ENCODE results near the gene RASIP1.

Gene RASIP1

DNA sequence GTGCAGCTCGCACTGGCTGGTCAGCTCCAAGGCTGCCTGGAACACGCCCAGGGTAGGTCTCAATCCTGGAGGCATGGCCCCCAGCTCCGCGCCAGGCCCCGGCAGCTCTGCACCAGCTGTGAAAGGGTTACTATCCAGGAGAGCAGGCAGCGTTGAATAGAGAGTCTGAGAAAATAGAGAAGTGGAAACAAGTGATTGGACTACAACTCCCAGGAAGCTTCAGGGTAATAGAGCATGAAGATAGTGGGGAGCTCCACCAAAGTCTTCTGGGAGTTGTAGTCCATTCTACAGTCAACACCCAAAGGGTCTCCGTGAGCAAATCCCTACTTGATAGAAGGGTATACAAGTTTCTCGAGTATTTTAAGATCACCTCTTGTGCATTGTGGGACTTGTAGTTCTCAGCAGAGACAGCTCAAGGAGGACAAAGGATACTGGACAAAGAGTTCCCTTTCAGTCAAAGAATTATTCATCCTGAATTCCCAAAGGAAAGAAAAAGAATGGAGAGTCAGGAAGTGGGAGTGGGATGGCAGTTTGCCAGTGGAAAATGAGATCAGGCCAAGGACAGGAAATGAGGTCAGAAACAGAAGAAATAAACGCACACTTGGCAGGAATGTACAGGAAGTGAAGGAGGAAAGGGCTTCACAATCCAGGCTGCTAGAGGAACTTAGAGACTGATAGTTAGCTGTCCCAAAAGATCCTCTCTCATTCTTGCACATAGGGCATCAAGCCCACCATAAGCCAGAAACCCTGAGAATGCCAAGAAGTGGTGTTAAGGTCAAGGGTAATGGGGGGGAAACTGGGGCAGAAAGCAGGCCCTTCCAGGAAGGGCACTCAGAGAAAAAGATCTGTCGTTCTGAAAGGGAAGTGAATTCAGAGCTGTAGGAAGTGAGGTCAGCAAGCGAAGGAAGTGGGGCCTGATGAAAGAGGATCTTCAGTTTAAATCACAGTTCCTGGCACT, 15.3 kb downstream of the RASIP1 start (continued):
- no peak for TF ChIP-seq ZNF292 (tag by site-specific recombination; IDR thresholded peaks at IDR 0.05; ENCODE audit: borderline replicate concordance, low read depth)
- TF ChIP-seq ZBTB49 (tag by site-specific recombination; IDR thresholded peaks at IDR 0.05; ENCODE audit: low read depth), result no peak
- TF ChIP-seq SP7 (tag by site-specific recombination; IDR thresholded peaks at IDR 0.05), result peak; percentile 77
- no peak; the same call in none of the 2 replicates for TF ChIP-seq SP3 (tag by site-specific recombination; IDR thresholded peaks at IDR 0.05)
- no peak for TF ChIP-seq ZNF623 (tag by site-specific recombination; IDR thresholded peaks at IDR 0.05)
- no peak for TF ChIP-seq ZNF2 (tag by site-specific recombination; IDR thresholded peaks at IDR 0.05)
- no peak for TF ChIP-seq ZNF549 (tag by site-specific recombination; IDR thresholded peaks at IDR 0.05)
- no peak for TF ChIP-seq YY1 (tag by site-specific recombination; IDR thresholded peaks at IDR 0.05)
- TF ChIP-seq ZNF24 (tag by site-specific recombination; IDR thresholded peaks at IDR 0.05), result 0 out of 2 replicates have a peak, but pooled peaks have one; percentile 18
- TF ChIP-seq, protein P1, sequence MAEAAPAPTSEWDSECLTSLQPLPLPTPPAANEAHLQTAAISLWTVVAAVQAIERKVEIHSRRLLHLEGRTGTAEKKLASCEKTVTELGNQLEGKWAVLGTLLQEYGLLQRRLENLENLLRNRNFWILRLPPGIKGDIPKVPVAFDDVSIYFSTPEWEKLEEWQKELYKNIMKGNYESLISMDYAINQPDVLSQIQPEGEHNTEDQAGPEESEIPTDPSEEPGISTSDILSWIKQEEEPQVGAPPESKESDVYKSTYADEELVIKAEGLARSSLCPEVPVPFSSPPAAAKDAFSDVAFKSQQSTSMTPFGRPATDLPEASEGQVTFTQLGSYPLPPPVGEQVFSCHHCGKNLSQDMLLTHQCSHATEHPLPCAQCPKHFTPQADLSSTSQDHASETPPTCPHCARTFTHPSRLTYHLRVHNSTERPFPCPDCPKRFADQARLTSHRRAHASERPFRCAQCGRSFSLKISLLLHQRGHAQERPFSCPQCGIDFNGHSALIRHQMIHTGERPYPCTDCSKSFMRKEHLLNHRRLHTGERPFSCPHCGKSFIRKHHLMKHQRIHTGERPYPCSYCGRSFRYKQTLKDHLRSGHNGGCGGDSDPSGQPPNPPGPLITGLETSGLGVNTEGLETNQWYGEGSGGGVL (tag by site-specific recombination; IDR thresholded peaks at IDR 0.05), result peak; percentile 18; the same call in 1 of the 2 replicates
- peak; percentile 86 for TF ChIP-seq ZBTB11 (tag by site-specific recombination; conservative IDR thresholded peaks at IDR 0.05; ENCODE audit: low read depth)
- no peak for TF ChIP-seq ZNF138 (tag by site-specific recombination; IDR thresholded peaks at IDR 0.05; ENCODE audit: borderline replicate concordance)
- peak; percentile 58; the same call in 1 of the 2 replicates for TF ChIP-seq ZNF362 (tag by site-specific recombination; IDR thresholded peaks at IDR 0.05)
- TF ChIP-seq, protein P2, sequence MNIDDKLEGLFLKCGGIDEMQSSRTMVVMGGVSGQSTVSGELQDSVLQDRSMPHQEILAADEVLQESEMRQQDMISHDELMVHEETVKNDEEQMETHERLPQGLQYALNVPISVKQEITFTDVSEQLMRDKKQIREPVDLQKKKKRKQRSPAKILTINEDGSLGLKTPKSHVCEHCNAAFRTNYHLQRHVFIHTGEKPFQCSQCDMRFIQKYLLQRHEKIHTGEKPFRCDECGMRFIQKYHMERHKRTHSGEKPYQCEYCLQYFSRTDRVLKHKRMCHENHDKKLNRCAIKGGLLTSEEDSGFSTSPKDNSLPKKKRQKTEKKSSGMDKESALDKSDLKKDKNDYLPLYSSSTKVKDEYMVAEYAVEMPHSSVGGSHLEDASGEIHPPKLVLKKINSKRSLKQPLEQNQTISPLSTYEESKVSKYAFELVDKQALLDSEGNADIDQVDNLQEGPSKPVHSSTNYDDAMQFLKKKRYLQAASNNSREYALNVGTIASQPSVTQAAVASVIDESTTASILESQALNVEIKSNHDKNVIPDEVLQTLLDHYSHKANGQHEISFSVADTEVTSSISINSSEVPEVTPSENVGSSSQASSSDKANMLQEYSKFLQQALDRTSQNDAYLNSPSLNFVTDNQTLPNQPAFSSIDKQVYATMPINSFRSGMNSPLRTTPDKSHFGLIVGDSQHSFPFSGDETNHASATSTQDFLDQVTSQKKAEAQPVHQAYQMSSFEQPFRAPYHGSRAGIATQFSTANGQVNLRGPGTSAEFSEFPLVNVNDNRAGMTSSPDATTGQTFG (tag by site-specific recombination; IDR thresholded peaks at IDR 0.05; ENCODE audit: borderline replicate concordance), result no peak
- TF ChIP-seq, protein P3, sequence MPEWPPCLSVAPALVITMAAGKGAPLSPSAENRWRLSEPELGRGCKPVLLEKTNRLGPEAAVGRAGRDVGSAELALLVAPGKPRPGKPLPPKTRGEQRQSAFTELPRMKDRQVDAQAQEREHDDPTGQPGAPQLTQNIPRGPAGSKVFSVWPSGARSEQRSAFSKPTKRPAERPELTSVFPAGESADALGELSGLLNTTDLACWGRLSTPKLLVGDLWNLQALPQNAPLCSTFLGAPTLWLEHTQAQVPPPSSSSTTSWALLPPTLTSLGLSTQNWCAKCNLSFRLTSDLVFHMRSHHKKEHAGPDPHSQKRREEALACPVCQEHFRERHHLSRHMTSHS (tag by site-specific recombination; IDR thresholded peaks at IDR 0.05), result no peak
- TF ChIP-seq KLF7 (tag by site-specific recombination; IDR thresholded peaks at IDR 0.05; ENCODE audit: borderline replicate concordance), result no peak
- TF ChIP-seq ZNF558 (tag by site-specific recombination; IDR thresholded peaks at IDR 0.05), result no peak; the same call in 1 of the 2 replicates
- peak; percentile 56 for TF ChIP-seq ZFHX2 (tag by site-specific recombination; conservative IDR thresholded peaks at IDR 0.05)
- no peak for TF ChIP-seq ZNF146 (tag by site-specific recombination; IDR thresholded peaks at IDR 0.05)
- TF ChIP-seq ZNF610 (tag by site-specific recombination; IDR thresholded peaks at IDR 0.05; ENCODE audit: borderline replicate concordance), result no peak
- peak; percentile 91 for TF ChIP-seq ZBTB17 (tag by site-specific recombination; IDR thresholded peaks at IDR 0.05)
- TF ChIP-seq ZNF48 (tag by site-specific recombination; IDR thresholded peaks at IDR 0.05), result no peak
- TF ChIP-seq, protein P4, sequence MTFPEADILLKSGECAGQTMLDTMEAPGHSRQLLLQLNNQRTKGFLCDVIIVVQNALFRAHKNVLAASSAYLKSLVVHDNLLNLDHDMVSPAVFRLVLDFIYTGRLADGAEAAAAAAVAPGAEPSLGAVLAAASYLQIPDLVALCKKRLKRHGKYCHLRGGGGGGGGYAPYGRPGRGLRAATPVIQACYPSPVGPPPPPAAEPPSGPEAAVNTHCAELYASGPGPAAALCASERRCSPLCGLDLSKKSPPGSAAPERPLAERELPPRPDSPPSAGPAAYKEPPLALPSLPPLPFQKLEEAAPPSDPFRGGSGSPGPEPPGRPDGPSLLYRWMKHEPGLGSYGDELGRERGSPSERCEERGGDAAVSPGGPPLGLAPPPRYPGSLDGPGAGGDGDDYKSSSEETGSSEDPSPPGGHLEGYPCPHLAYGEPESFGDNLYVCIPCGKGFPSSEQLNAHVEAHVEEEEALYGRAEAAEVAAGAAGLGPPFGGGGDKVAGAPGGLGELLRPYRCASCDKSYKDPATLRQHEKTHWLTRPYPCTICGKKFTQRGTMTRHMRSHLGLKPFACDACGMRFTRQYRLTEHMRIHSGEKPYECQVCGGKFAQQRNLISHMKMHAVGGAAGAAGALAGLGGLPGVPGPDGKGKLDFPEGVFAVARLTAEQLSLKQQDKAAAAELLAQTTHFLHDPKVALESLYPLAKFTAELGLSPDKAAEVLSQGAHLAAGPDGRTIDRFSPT (tag by site-specific recombination; IDR thresholded peaks at IDR 0.05), result no peak
